GM21723 (cell line): ENCODE results near the gene MYCBP2.

Experiments
- ATAC-seq: cut with Tn5 transposase; IDR thresholded peaks from one replicate; pipeline ENCODE4 v1.9.1; 2021; ENCODE audit warnings: mild to moderate bottlenecking, moderate library complexity; ENCODE audit not compliant: unreplicated experiment

Gene MYCBP2

DNA sequence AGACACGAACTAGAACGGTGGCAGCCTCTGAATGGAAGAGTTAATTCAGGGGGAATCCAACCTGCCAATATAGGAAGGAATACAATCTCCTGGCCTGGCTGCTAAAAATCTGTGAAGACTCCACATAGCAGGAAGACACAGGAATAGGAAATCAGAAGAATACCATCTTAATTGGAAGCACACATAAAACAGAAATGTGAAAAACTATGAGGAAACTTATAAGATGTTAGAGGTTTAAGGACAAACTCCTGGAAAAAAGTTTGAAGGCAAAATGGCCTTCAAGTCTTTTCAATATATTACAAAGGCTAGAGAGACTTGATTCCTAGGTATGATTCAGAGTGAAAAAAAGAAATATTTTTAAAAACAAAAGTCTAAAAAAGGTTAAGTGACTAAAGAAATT, 221.8 kb downstream of the MYCBP2 start:
- no peak for ATAC-seq

DNA sequence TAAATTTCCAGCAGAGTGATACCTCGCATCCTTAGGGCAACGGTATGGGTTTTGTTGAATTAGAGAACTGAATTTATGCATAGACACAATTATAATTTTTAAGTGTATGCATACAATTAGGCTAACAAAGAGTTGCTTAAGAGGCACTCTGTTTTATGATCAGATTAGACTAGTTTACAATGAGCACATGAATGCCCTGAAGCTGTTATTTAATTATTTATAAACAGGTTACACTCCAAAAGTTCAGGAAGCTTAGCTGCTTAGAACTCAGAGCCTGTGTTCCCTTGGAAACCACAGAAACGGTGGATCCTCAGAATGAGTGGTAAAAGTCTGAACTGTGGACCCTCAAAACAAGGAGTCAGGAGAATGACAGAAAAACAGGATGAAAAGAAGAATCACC, 227.5 kb downstream of the MYCBP2 start:
- ATAC-seq: no peak

DNA sequence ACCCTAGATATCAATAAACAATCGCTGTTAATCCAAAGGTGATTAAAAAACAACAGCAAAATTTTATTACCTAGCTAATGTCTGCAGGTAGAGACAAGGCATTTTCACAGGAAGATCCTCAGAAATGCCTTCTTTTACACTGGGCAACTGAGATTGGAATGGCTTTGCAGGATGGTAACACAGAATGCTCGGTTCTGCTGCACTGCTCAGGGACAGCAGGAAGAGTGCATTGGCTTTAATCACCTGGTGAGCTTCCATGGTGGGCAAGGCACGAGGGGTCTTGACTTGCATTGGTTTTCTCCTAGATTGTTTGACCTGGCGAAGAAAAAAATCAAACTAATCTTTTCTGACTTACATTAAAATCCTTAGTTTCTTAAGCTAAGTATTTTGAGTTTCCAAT, 231.6 kb downstream of the MYCBP2 start:
- ATAC-seq: no peak

DNA sequence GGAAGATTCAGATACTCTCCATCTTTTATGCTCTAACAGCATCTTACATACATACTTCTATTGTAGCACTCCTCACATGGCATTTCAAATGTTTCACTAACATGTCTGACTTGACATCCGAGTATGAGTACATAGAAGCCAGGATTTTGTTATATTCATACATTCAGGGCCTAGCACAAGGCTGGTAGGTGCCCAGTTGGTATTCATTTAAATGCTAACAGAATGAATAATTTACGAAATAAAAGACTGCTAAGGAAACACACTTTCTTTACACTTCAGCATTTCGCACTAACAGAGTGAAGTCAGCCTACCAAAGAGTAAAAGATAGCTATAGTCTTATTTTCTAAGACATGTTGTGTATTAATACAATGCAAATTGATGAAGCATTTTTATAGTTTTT, 232.1 kb downstream of the MYCBP2 start:
- ATAC-seq: no peak

DNA sequence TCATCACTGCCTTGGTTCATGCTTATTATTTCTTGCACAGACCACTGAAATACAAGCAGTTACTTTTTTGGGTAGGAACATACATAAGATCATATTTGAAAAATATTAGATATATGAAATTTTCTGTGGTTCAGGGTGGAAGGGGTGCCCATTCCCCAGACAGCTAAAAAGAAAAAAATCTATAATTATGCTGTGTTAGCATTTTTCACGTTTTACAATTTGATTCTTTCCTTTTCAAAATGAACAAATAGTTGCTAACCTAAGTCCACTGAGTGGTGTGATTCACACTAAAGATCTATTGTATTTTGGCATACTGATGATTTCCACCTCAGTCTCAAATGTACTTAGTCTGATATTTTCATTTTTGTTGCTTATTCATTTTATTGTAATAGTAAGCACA, 233.2 kb downstream of the MYCBP2 start:
- no peak for ATAC-seq

DNA sequence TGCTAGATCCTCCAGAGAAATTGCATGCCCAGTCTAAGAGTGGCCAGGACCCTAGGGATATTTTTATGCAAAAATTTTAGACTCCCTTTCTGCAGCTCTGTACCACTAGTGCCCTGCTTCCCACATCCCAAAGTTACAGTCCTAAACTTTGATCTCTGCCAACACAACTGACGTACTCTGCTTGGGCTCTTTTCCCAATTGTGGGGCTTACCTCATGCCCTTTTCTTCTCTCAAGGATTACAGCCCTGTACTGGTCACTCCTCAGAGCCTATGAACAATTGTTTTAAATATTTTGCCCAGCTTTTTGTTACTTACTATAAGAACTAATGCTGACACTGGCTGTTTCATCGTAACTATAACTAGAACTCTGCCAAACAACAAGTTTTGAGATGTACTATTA, 242.1 kb downstream of the MYCBP2 start:
- ATAC-seq: no peak

DNA sequence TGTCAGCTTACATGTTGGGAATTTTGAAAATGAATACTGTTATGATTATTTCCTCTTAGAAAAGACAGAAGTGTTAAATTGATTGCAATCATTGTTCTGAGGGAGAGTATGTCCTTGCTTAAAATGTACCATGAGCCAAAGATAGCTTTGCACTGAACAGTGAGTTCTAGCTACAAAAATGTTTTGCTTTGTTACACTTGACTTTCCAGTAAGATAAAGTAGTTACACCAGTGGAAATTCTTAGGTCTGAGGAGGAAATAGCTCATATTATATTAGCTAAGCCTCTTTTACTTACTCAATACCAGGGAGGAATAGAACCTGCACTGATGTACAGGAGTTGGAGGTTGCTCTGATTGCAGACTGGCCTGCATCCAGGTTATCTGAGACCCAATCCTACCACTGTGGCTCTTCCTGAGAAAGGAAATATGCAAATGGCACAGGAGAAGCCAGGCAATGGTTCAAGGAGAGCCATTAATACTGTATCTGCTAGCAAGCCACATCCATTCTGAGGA, 246.9 kb downstream of the MYCBP2 start:
- no peak for ATAC-seq

DNA sequence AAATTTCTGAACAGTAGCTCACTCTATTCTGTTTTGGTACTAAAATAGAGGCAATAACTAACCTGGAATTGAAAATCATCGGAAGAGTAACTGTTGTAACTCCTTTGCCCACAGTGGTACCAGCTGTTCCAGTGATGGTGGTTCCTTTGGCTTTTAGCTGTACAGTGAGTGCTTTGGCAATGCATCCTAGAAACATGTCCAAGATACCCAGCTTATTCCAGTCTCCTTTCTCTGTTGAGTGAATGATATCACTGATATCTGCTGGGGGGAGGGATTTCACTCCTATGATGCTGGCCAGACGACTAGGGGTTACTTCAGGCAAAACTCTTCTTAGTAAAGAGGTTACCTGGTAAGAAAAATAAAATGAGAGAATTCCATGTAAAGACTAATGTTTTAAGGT, 259.4 kb downstream of the MYCBP2 start:
- no peak for ATAC-seq

DNA sequence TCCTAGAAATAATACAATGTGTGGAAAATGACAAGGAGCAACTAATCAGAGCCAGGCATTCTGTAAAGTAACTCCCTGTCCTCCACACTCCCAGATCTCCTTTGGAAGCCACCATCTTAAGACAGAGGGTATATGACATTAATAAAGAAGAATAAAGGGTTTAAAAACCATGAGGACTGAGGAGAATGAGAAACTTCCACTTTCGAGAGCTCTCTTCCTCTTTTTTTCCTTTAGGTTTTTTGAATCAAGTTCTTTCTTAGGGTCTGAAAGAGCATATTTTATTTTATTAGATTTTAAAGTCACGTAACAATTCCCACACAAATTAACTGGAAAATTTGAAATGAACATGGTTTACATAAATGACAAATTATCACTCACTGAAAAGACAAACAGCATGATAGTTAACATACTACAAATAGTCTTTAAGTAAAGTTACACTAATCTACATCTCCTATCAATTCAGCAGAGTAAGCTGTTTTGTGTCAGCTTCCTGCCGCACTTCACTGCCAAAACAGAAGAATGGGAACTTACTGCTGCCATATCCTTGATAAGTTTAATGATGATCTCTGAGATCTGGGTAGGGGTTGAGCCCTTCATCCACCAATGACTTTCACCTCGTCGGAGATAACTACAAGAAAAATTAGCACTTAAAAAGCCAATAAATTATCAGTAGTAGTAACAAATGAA, 261.3 kb downstream of the MYCBP2 start:
- no peak for ATAC-seq

DNA sequence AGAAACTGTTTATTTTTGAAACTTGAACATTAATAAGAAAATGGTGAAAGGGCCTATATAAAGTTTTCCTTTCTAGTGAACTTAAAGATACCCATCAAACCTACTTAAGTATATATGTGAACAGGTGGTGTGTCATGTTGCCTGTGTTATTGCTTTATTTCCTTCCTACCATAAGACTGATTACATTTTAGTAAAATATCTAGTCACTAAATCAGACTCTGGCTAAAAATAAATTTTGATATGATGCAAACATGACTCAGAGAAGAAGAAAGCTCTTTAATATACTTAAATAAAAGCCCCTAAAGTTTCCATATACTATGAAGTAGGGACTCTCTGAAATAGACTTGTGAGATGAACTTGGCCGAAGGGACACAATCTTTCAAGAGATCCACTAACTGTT, 264.8 kb downstream of the MYCBP2 start:
- ATAC-seq: no peak

DNA sequence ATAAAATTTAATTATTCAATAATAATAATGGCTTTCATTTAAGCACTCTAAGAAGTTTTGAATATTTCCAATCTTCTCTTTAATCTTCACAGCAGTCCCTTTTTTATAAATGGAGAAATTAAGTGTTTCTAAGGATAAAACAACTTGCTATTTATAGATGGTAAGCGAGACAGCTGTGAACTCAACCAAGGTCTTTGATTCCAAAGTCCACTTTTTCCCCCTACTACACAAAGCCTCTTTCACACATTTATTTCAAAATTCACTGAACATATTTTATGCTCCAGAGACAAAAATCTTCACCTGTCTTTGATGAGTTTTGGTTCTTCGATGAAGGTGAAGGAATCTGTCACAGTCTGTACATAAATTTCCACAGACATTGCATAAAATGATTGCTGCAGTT, 265.5 kb downstream of the MYCBP2 start:
- ATAC-seq: no peak

DNA sequence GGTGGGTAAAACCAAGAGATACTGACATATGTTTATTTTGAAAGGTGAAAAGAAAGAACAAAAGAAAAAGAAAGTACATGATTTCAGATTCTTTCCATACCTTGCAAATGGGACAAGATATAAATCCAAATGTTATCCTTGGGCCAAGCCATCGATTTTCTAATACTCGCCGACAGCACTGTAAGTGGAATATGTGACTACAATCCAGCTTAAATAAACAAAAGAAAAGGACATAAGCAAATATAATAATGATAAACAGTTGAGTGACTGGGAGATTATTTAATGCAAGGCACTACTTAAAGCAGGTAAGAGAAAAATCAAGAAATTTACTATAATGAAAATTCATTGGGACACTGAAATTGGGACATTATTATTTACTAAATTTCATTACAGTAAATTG, 270.0 kb downstream of the MYCBP2 start:
- no peak for ATAC-seq

DNA sequence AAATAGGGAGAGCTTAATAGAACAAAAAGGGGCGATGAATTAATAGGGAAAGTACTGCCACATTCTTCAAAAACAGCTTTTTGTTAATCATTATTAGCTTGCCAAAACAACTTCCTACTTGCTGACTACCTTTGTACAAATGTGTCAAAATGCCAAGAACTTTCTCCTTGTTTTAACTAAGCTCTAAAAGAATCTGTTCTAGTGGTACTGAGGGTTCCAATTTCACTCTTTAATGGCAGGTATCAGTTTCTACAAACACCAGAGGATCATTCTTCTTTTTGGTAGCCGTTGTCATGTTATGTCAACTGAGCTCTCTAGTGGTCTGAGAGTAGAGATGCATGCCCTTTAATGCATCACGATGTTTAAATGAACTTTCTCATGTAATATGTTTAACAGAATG, 270.5 kb downstream of the MYCBP2 start:
- no peak for ATAC-seq

DNA sequence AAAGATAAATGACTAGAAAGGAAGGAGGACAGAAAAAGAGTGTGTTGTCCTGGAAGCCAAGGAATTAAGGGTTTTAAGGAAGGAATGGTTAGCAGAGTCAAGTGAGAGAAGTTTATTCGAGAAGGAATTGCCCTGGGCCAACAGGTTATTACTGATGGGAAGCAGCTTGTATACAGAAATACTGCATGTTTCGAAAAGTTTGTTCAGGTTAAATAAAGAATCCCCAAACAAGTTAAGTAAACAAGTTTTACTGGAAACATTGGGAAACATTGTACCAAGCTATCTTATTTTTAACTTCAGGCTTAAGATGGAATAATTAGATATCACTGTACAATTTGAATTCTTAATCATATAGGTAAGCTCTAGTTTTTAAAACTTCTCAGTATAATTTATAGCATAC, 271.7 kb downstream of the MYCBP2 start:
- no peak for ATAC-seq

DNA sequence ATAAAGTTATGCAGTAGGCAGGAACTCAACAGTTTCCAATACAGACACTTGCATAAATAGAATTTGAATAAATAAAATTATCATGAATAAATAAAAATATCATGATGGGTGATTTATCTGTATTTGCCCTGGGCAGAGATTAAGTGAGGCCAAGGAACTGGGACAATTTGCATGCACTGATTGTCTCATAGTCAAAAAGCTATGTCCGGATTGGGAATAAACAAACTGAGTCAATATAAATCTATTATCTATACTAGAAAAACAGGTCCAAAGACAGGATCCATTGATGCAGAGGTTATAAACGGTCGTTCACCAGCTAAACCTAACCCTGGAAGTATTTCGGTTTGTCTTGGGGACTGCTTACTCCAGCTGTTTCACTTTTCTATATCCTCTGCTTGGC, 273.7 kb downstream of the MYCBP2 start:
- no peak for ATAC-seq

DNA sequence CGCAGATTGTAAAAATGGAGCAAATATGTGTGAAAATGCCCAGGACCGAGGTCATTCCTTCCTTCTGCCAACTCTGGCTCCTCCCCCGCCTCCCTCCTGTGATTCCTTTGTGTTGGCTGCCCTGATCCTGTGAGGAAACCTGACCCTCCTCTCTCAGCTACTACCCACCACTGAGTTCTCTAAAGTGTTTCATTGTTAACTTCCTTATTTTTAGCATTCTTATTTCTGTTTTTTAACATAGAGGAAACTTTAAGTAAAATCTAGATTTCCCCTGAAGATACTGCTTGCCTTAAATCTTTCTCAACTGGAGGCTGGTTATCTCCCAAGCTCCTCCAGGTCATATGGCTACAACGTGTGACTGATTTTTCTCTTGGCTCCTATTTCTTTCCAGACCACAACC, 278.2 kb downstream of the MYCBP2 start:
- ATAC-seq: no peak

DNA sequence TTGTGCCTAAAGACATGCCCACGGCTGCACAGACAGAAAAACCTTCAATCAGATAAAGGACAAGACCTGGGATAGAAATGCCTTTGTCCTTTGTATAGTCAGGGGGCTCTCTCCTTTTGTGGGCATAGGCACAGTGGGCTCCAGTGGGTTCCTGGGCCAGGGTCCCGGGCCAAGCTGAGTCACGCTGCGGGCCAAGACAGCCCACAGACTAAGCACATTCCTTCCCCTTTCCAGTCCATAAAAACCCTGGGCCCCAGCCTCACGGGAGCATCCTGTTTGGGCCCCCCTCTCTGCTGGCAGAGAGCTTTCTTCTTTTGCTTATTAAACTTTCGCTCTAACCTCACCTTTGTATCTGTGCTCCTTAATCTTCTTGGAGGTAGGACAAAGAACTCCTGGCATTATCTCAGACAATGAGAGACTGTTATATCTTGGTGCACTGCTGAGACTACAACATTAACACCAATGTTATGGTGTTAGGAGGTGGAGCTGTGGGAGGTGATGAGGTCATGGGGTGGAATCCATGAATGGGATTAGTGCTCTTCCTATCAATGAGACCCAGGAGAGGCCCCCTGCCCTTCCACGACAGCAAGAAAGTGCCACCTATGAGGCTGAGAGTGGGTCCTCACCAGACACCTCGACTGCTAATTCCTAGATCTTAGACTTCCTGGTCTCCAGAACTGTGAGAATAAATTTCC, 279.1 kb downstream of the MYCBP2 start:
- no peak for ATAC-seq

DNA sequence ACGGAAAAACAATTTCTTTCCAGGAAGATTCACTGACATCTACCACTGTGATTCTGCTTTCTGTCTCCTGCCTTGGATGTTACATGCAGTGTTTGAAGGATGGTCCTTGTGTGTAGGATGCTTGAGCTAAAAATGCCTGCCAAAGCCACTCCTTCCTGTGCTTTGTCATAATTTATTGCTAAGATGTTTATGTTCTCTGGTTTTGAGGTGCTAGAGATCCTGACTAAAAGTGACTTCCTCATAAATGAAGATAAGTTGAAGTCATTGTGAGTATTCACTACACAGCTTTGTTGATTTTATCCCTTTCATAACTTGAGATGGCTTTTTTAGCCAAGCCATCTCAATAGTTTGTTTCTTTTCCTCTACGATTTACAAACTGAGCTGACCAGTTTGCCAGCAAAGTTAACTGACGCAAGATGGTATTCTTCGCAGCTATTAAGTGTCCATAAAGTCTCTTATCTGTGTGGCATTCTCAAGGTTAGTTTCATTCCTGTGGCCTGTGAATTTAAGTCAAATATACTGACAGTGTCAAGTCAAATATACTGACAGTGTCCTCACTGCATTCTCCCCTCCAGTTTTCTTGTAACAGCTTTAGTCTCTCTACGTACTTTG, 284.2 kb downstream of the MYCBP2 start:
- no peak for ATAC-seq

DNA sequence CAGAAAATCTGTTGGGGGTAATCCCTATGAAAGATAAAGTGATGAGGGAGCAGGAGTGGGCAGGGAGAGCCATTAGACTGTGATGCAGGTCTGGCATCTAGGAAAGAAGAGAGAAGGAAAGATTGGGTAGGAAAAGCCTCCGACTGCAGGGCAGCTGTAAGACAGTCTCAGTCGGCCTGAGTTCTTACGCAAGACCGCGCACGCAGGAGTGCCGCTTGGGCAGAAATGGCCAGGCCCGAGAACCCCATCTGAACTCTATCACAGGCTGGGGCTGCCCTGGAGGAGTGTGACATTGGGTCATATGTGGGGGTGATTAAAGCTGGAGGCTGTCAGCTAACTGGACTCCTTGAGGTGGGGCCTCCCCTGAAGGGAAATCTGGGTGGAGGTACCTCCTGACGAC, 286.1 kb downstream of the MYCBP2 start:
- no peak for ATAC-seq

DNA sequence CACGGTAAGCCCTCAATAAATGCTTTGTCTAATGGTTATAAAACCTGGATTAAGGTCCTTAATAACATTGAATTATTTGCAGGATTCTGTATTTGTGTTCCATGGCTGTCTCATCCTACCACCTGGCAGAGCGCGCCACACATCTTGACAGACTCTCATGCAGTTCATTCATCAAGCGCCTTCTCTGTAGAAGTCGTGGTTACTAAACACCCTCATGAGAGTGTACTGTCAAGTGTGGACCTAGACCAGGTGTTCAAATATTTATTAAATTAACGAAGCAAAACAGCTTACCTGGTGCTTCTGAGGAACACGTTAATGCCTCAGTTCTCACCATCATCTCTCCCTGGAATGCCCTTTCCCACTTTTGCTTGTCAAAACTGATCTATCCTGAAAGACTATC, 286.8 kb downstream of the MYCBP2 start:
- no peak for ATAC-seq

DNA sequence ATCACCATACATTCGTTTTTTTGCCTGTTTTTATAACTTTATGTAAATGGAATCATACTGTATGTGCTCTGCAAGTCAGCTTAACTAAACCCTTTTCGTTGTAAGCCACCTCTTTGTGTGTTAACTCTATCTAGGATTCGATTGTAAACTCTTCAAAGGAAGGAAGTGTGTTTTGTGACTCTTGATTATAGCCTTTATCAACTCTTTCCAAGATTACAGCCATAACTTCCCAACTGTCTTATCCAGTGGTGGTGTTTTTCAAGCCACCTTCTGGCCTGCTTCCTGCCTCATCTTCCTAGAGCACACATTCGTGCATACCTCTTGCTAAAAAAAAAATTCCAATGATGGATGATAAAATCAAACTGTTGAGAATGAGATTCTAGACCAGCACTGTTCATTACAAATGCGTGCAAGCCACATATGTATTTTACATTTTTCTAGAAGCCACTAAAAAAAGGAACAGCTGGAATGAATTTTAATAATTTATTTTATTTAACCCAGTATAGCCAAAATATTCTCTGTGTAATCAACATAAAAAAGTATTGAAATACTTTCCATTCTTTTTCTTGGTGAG, 287.9 kb downstream of the MYCBP2 start:
- no peak for ATAC-seq

DNA sequence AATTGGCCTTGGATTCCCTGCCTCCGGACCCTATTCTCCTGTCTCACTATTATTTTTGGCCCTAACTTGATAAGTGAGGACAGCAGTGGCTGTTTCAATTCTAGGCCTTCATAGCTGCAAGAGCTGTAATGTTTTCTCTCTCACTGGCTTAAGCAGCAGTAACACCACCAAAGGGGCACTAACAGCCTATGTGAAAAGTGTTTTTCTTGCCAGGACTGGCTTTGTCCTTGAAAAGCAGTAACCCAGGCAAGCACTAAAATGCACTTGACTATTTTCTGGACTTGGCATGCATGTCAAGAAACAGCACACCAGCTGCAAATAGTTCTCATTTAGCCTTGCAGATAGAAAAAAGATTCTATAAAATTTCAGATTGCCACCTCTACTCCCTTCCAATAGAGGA, 290.6 kb downstream of the MYCBP2 start:
- no peak for ATAC-seq
